ENCODE data around the gene TRIM26.

The TRIM26 gene

GRCh38 chr6:30192076-30192475 lies 21.1 kb downstream of the TRIM26 start:
- H3K4me1 ChIP-seq (ENCODE audit: control extremely low read depth in 1 of 4, control insufficient read depth in 4 of 4, insufficient read depth in 4 of 4, low read length in 3 of 4) = no peaks in the 10 kb centered on the region
- H3K36me3 ChIP-seq (ENCODE audit: control insufficient read depth in 4 of 4, insufficient read depth in 4 of 4, low read length in 3 of 4) = peaks cover 5 to 65% (median 35%) of the 10 kb centered on the region in 4 experiments
- H3K9me3 ChIP-seq (ENCODE audit: control extremely low read depth in 1 of 5, control insufficient read depth in 4 of 5, insufficient read depth in 2 of 5, low read depth in 1 of 5, low read length in 4 of 5) = no peaks in the 10 kb centered on the region
- H3K4me3 ChIP-seq (ENCODE audit: control insufficient read depth in 1 of 7, extremely low read depth in 1 of 7, insufficient read depth in 4 of 7, low read depth in 2 of 7, low read length in 6 of 7) = no peak overlapping the region
- no peak for DNase-seq
- POLR2A ChIA-PET = no interaction called here
- H3K27ac ChIP-seq (ENCODE audit: insufficient read depth in 1 of 2, low read depth in 1 of 2, low read length in 2 of 2, poor library complexity in 1 of 2, severe bottlenecking in 2 of 2) = no peak overlapping the region
- no peaks in the 10 kb centered on the region for H3K27me3 ChIP-seq (replicated peaks in 2 of 5; ENCODE audit: control insufficient read depth in 4 of 5, insufficient read depth in 5 of 5, low read length in 4 of 5)
- CTCF ChIA-PET = interaction anchor here (0.8 to 1.7 kb wide), 2 partner anchors 12 to 89 kb away, joined by 3 to 4 read pairs; no protein-coding TSS in a partner anchor
- WGBS (ENCODE audit: insufficient coverage) = 98% methylated on average over 7 of the region's 7 CpGs

GRCh38 chr6:30188541-30188940 lies 24.7 kb downstream of the TRIM26 start:
- H3K9me3 ChIP-seq (ENCODE audit: control extremely low read depth in 1 of 5, control insufficient read depth in 4 of 5, insufficient read depth in 2 of 5, low read depth in 1 of 5, low read length in 4 of 5) = no peaks in the 10 kb centered on the region
- H3K27me3 ChIP-seq (replicated peaks in 2 of 5; ENCODE audit: control insufficient read depth in 4 of 5, insufficient read depth in 5 of 5, low read length in 4 of 5) = no peaks in the 10 kb centered on the region
- H3K27ac ChIP-seq (ENCODE audit: insufficient read depth in 1 of 2, low read depth in 1 of 2, low read length in 2 of 2, poor library complexity in 1 of 2, severe bottlenecking in 2 of 2) = no peak overlapping the region
- 97% methylated on average over 5 of the region's 5 CpGs for WGBS (ENCODE audit: insufficient coverage)
- no peak for DNase-seq
- peaks cover 14 to 60% (median 42%) of the 10 kb centered on the region in 4 experiments for H3K36me3 ChIP-seq (ENCODE audit: control insufficient read depth in 4 of 4, insufficient read depth in 4 of 4, low read length in 3 of 4)
- H3K4me3 ChIP-seq (ENCODE audit: control insufficient read depth in 1 of 7, extremely low read depth in 1 of 7, insufficient read depth in 4 of 7, low read depth in 2 of 7, low read length in 6 of 7) = no peak overlapping the region
- H3K4me1 ChIP-seq (ENCODE audit: control extremely low read depth in 1 of 4, control insufficient read depth in 4 of 4, insufficient read depth in 4 of 4, low read length in 3 of 4) = no peaks in the 10 kb centered on the region
- ChIA-PET POLR2A (no interaction called here), CTCF (no interaction called here)

- Histone ChIP-seq H3K27ac (ENCODE audit: insufficient read depth in 1 of 2, low read depth in 1 of 2, low read length in 2 of 2, poor library complexity in 1 of 2, severe bottlenecking in 2 of 2) (no peak overlapping the region), H3K9me3 (ENCODE audit: control extremely low read depth in 1 of 5, control insufficient read depth in 4 of 5, insufficient read depth in 2 of 5, low read depth in 1 of 5, low read length in 4 of 5) (no peaks in the 10 kb centered on the region), H3K27me3 (replicated peaks in 2 of 5; ENCODE audit: control insufficient read depth in 4 of 5, insufficient read depth in 5 of 5, low read length in 4 of 5) (no peaks in the 10 kb centered on the region), H3K4me3 (ENCODE audit: control insufficient read depth in 1 of 7, extremely low read depth in 1 of 7, insufficient read depth in 4 of 7, low read depth in 2 of 7, low read length in 6 of 7) (no peak overlapping the region), H3K4me1 (ENCODE audit: control extremely low read depth in 1 of 4, control insufficient read depth in 4 of 4, insufficient read depth in 4 of 4, low read length in 3 of 4) (no peaks in the 10 kb centered on the region), H3K36me3 (ENCODE audit: control insufficient read depth in 4 of 4, insufficient read depth in 4 of 4, low read length in 3 of 4) (peaks cover 14 to 51% (median 34%) of the 10 kb centered on the region in 4 experiments)
- POLR2A ChIA-PET = no interaction called here
- DNase-seq = no peak
- 94% methylated on average over 17 of the region's 20 CpGs for WGBS (ENCODE audit: insufficient coverage)
- CTCF ChIA-PET = interaction anchor here (1.2 kb wide), 1 partner anchor 15 kb away, joined by 3 read pairs; no protein-coding TSS in a partner anchor
Observed at GRCh38 chr6:30185846-30186484, 27.2 kb downstream of the TRIM26 start.

GRCh38 chr6:30184417-30185031 lies 28.7 kb downstream of the TRIM26 start:
- WGBS (ENCODE audit: insufficient coverage) = 100% methylated on average over 2 of the region's 5 CpGs
- peaks cover 0 to 4% (median 2%) of the 10 kb centered on the region in 5 experiments for H3K9me3 ChIP-seq (ENCODE audit: control extremely low read depth in 1 of 5, control insufficient read depth in 4 of 5, insufficient read depth in 2 of 5, low read depth in 1 of 5, low read length in 4 of 5)
- POLR2A ChIA-PET = no interaction called here

GRCh38 chr6:30180145-30180544 lies 33.1 kb downstream of the TRIM26 start:
- H3K27me3 ChIP-seq (replicated peaks in 2 of 5; ENCODE audit: control insufficient read depth in 4 of 5, insufficient read depth in 5 of 5, low read length in 4 of 5) = peaks cover 0 to 28% (median 4%) of the 10 kb centered on the region in 5 experiments
- peaks cover 2 to 5% (median 3%) of the 10 kb centered on the region in 4 experiments for H3K36me3 ChIP-seq (ENCODE audit: control insufficient read depth in 4 of 4, insufficient read depth in 4 of 4, low read length in 3 of 4)
- ChIA-PET POLR2A (no interaction called here), CTCF (no interaction called here)
- no peak overlapping the region for H3K4me3 ChIP-seq (ENCODE audit: control insufficient read depth in 1 of 7, extremely low read depth in 1 of 7, insufficient read depth in 4 of 7, low read depth in 2 of 7, low read length in 6 of 7)
- no peaks in the 10 kb centered on the region for H3K4me1 ChIP-seq (ENCODE audit: control extremely low read depth in 1 of 4, control insufficient read depth in 4 of 4, insufficient read depth in 4 of 4, low read length in 3 of 4)
- no CpG with 5 or more reads among the region's 1 CpG for WGBS (ENCODE audit: insufficient coverage)
- H3K27ac ChIP-seq (ENCODE audit: insufficient read depth in 1 of 2, low read depth in 1 of 2, low read length in 2 of 2, poor library complexity in 1 of 2, severe bottlenecking in 2 of 2) = no peak overlapping the region
- H3K9me3 ChIP-seq (ENCODE audit: control extremely low read depth in 1 of 5, control insufficient read depth in 4 of 5, insufficient read depth in 2 of 5, low read depth in 1 of 5, low read length in 4 of 5) = peaks cover 0 to 11% (median 5%) of the 10 kb centered on the region in 5 experiments
- no peak for DNase-seq

More at GRCh38 chr6:30184417-30185031, 28.7 kb downstream of the TRIM26 start:
- CTCF ChIA-PET = interaction anchor here (0.8 to 1.2 kb wide), 2 partner anchors 9 to 16 kb away, joined by 3 read pairs; no protein-coding TSS in a partner anchor
- no peak overlapping the region for H3K4me3 ChIP-seq (ENCODE audit: control insufficient read depth in 1 of 7, extremely low read depth in 1 of 7, insufficient read depth in 4 of 7, low read depth in 2 of 7, low read length in 6 of 7)
- H3K27ac ChIP-seq (ENCODE audit: insufficient read depth in 1 of 2, low read depth in 1 of 2, low read length in 2 of 2, poor library complexity in 1 of 2, severe bottlenecking in 2 of 2) = no peak overlapping the region
- no peak for DNase-seq
- H3K4me1 ChIP-seq (ENCODE audit: control extremely low read depth in 1 of 4, control insufficient read depth in 4 of 4, insufficient read depth in 4 of 4, low read length in 3 of 4) = no peaks in the 10 kb centered on the region
- peaks cover 0 to 1% (median 0%) of the 10 kb centered on the region in 5 experiments for H3K27me3 ChIP-seq (replicated peaks in 2 of 5; ENCODE audit: control insufficient read depth in 4 of 5, insufficient read depth in 5 of 5, low read length in 4 of 5)
- H3K36me3 ChIP-seq (ENCODE audit: control insufficient read depth in 4 of 4, insufficient read depth in 4 of 4, low read length in 3 of 4) = peaks cover 14 to 37% (median 28%) of the 10 kb centered on the region in 4 experiments

- no peak for DNase-seq
- WGBS (ENCODE audit: insufficient coverage) = 100% methylated on average over 1 of the region's 1 CpG
- CTCF ChIA-PET = no interaction called here
- Histone ChIP-seq H3K9me3 (ENCODE audit: control extremely low read depth in 1 of 5, control insufficient read depth in 4 of 5, insufficient read depth in 2 of 5, low read depth in 1 of 5, low read length in 4 of 5) (peaks cover 0 to 11% (median 5%) of the 10 kb centered on the region in 5 experiments), H3K4me1 (ENCODE audit: control extremely low read depth in 1 of 4, control insufficient read depth in 4 of 4, insufficient read depth in 4 of 4, low read length in 3 of 4) (no peaks in the 10 kb centered on the region), H3K27me3 (replicated peaks in 2 of 5; ENCODE audit: control insufficient read depth in 4 of 5, insufficient read depth in 5 of 5, low read length in 4 of 5) (peaks cover 0 to 39% (median 8%) of the 10 kb centered on the region in 5 experiments), H3K27ac (ENCODE audit: insufficient read depth in 1 of 2, low read depth in 1 of 2, low read length in 2 of 2, poor library complexity in 1 of 2, severe bottlenecking in 2 of 2) (no peak overlapping the region), H3K4me3 (ENCODE audit: control insufficient read depth in 1 of 7, extremely low read depth in 1 of 7, insufficient read depth in 4 of 7, low read depth in 2 of 7, low read length in 6 of 7) (no peak overlapping the region), H3K36me3 (ENCODE audit: control insufficient read depth in 4 of 4, insufficient read depth in 4 of 4, low read length in 3 of 4) (no peaks in the 10 kb centered on the region)
- POLR2A ChIA-PET = no interaction called here
Observed at GRCh38 chr6:30178837-30179236, 34.4 kb downstream of the TRIM26 start.

- no peaks in the 10 kb centered on the region for H3K36me3 ChIP-seq (ENCODE audit: control insufficient read depth in 4 of 4, insufficient read depth in 4 of 4, low read length in 3 of 4)
- H3K27ac ChIP-seq (ENCODE audit: insufficient read depth in 1 of 2, low read depth in 1 of 2, low read length in 2 of 2, poor library complexity in 1 of 2, severe bottlenecking in 2 of 2) = no peak overlapping the region
- peaks cover 0 to 11% (median 5%) of the 10 kb centered on the region in 5 experiments for H3K9me3 ChIP-seq (ENCODE audit: control extremely low read depth in 1 of 5, control insufficient read depth in 4 of 5, insufficient read depth in 2 of 5, low read depth in 1 of 5, low read length in 4 of 5)
- ChIA-PET POLR2A (no interaction called here), CTCF (interaction anchor here (1.3 kb wide), 1 partner anchor 72 kb away, joined by 5 read pairs; no protein-coding TSS in a partner anchor)
- H3K4me1 ChIP-seq (ENCODE audit: control extremely low read depth in 1 of 4, control insufficient read depth in 4 of 4, insufficient read depth in 4 of 4, low read length in 3 of 4) = peaks cover 0 to 11% (median 7%) of the 10 kb centered on the region in 4 experiments
- peaks cover 7 to 69% (median 21%) of the 10 kb centered on the region in 5 experiments for H3K27me3 ChIP-seq (replicated peaks in 2 of 5; ENCODE audit: control insufficient read depth in 4 of 5, insufficient read depth in 5 of 5, low read length in 4 of 5)
- no CpG with 5 or more reads among the region's 2 CpGs for WGBS (ENCODE audit: insufficient coverage)
- DNase-seq = no peak
- H3K4me3 ChIP-seq (ENCODE audit: control insufficient read depth in 1 of 7, extremely low read depth in 1 of 7, insufficient read depth in 4 of 7, low read depth in 2 of 7, low read length in 6 of 7) = no peak overlapping the region
Observed at GRCh38 chr6:30175765-30176164, 37.4 kb downstream of the TRIM26 start.
